Breast epithelium (tissue), 3 donors: Measurements from ENCODE around the gene RNF7.

ENCODE experiments used
- CTCF ChIP-seq, 3 donors: fragments of 450-650 bp; IDR thresholded peaks; one replicate each; pipeline ENCODE4 v1.5.1; 2016 to 2017; ENCODE audit warnings: antibody characterized with exemption in 3 of 3, mild to moderate bottlenecking in 3 of 3, moderate library complexity in 3 of 3
- POLR2A ChIP-seq: fragments of 450-650 bp; IDR thresholded peaks from one replicate; pipeline ENCODE4 v1.6.1; 2016; ENCODE audit warnings: antibody characterized with exemption, mild to moderate bottlenecking, moderate library complexity

GRCh38 chr3:141790171-141790570, 52.1 kb downstream of the RNF7 start:
- TF ChIP-seq POLR2A (no peak), CTCF (IDR thresholded peaks at IDR 0.05) (no peak)
